ENCODE data around the gene MXRA7.
"Not testable (repeated sequence)": the region's sequence is repeated elsewhere in the genome, so short reads cannot be mapped to it uniquely, and the experiment has no call there.

The MXRA7 gene

GRCh38 chr17:76727745-76728456, 17.1 kb upstream of the MXRA7 start:
- Mint-ChIP-seq H3K4me1 (peaks cover 76% of the 10 kb centered on the region), H3K27me3 (no peaks in the 10 kb centered on the region), H3K36me3 (peaks cover 46% of the 10 kb centered on the region), H3K27ac (peak overlapping the region; percentile 99), H3K9me3 (no peaks in the 10 kb centered on the region), H3K4me3 (peak overlapping the region; percentile 96)
- peak; percentile 41 for DNase-seq
- CTCF ChIA-PET: interaction anchor here (0.6 to 1.7 kb wide), 9 partner anchors 8 to 58 kb away, joined by 3 to 8 read pairs (median 4); partner anchors contain the start of genes MFSD11 and SRSF2

GRCh38 chr17:76726776-76727718, 16.3 kb upstream of the MXRA7 start, which contains the start of gene METTL23:
TSS of gene METTL23 (plus strand) at chr17:76726839. CDS start at chr17:76729711, 2,872 bp downstream.
- Mint-ChIP-seq H3K9me3 (no peaks in the 10 kb centered on the region), H3K36me3 (peaks cover 44% of the 10 kb centered on the region), H3K27ac (peak within 1 kb of the TSS; percentile 99), H3K4me3 (peak within 1 kb of the TSS; percentile 96), H3K4me1 (peaks cover 74% of the 10 kb centered on the region), H3K27me3 (no peaks in the 10 kb centered on the region)
- DNase-seq: peak; percentile 87
- CTCF ChIA-PET: interaction anchor here (0.7 to 3.8 kb wide), 10 partner anchors 8 to 53 kb away, joined by 3 to 30 read pairs (median 5); partner anchors contain the start of genes MFSD11 and SRSF2

GRCh38 chr17:76726231-76726775, 15.5 kb upstream of the MXRA7 start, which contains the start of gene JMJD6:
TSS of gene JMJD6 (minus strand) at chr17:76726606. CDS start at chr17:76726475, 131 bp downstream.
- H3K36me3 Mint-ChIP-seq: peaks cover 44% of the 10 kb centered on the region

GRCh38 chr17:76725580-76726230, 14.9 kb upstream of the MXRA7 start:
- peak; percentile 82 for DNase-seq

More at GRCh38 chr17:76726231-76726775, 15.5 kb upstream of the MXRA7 start, which contains the start of gene JMJD6:
- Mint-ChIP-seq H3K27me3 (no peaks in the 10 kb centered on the region), H3K9me3 (no peaks in the 10 kb centered on the region), H3K27ac (peak within 1 kb of the TSS; percentile 99), H3K4me1 (peaks cover 74% of the 10 kb centered on the region), H3K4me3 (peak within 1 kb of the TSS; percentile 96)
- peak; percentile 97 for DNase-seq
- CTCF ChIA-PET: interaction anchor here (1.4 to 3.8 kb wide), 2 partner anchors 9 to 11 kb away, joined by 3 to 30 read pairs; no protein-coding TSS in a partner anchor

GRCh38 chr17:76723812-76724211, 13.0 kb upstream of the MXRA7 start:
- no peak for DNase-seq
- no peaks in the 10 kb centered on the region for H3K9me3 Mint-ChIP-seq
- H3K27ac Mint-ChIP-seq: no peak overlapping the region
- CTCF ChIA-PET: interaction anchor here (1.3 to 3.8 kb wide), 2 partner anchors 9 to 166 kb away, joined by 3 to 30 read pairs; no protein-coding TSS in a partner anchor
- peaks cover 62% of the 10 kb centered on the region for H3K4me1 Mint-ChIP-seq
- H3K4me3 Mint-ChIP-seq: no peak overlapping the region
- H3K27me3 Mint-ChIP-seq: no peaks in the 10 kb centered on the region
- H3K36me3 Mint-ChIP-seq: peaks cover 53% of the 10 kb centered on the region

More at GRCh38 chr17:76725580-76726230, 14.9 kb upstream of the MXRA7 start:
- Mint-ChIP-seq H3K4me3 (peak overlapping the region; percentile 96), H3K27ac (peak overlapping the region; percentile 99), H3K4me1 (peaks cover 76% of the 10 kb centered on the region), H3K36me3 (peaks cover 47% of the 10 kb centered on the region), H3K9me3 (no peaks in the 10 kb centered on the region), H3K27me3 (no peaks in the 10 kb centered on the region)
- CTCF ChIA-PET: interaction anchor here (0.6 to 3.8 kb wide), 4 partner anchors 9 to 364 kb away, joined by 3 to 30 read pairs (median 3); no protein-coding TSS in a partner anchor

GRCh38 chr17:76722977-76723376, 12.2 kb upstream of the MXRA7 start:
- CTCF ChIA-PET: interaction anchor here (3.8 kb wide), 1 partner anchor 8 kb away, joined by 30 read pairs; no protein-coding TSS in a partner anchor
- H3K9me3 Mint-ChIP-seq, H3K27me3 Mint-ChIP-seq, H3K4me3 Mint-ChIP-seq, DNase-seq, H3K27ac Mint-ChIP-seq: not testable (repeated sequence)
- Mint-ChIP-seq H3K4me1 (peaks cover 53% of the 10 kb centered on the region), H3K36me3 (peaks cover 62% of the 10 kb centered on the region)

GRCh38 chr17:76722279-76722678, 11.5 kb upstream of the MXRA7 start:
- H3K27ac Mint-ChIP-seq: no peak overlapping the region
- DNase-seq: no peak
- H3K4me1 Mint-ChIP-seq: peaks cover 51% of the 10 kb centered on the region
- H3K27me3 Mint-ChIP-seq: no peaks in the 10 kb centered on the region
- CTCF ChIA-PET: no interaction called here
- H3K4me3 Mint-ChIP-seq: no peak overlapping the region
- no peaks in the 10 kb centered on the region for H3K9me3 Mint-ChIP-seq
- peaks cover 59% of the 10 kb centered on the region for H3K36me3 Mint-ChIP-seq

- Mint-ChIP-seq H3K4me1 (peaks cover 56% of the 10 kb centered on the region), H3K27me3 (no peaks in the 10 kb centered on the region), H3K4me3 (no peak overlapping the region), H3K27ac (no peak overlapping the region), H3K36me3 (peaks cover 61% of the 10 kb centered on the region), H3K9me3 (no peaks in the 10 kb centered on the region)
- no peak for DNase-seq
- CTCF ChIA-PET: no interaction called here
Observed at GRCh38 chr17:76721463-76721862, 10.7 kb upstream of the MXRA7 start.

GRCh38 chr17:76720941-76721340, 10.2 kb upstream of the MXRA7 start:
- H3K36me3 Mint-ChIP-seq: peaks cover 63% of the 10 kb centered on the region
- H3K27ac Mint-ChIP-seq: no peak overlapping the region
- CTCF ChIA-PET: no interaction called here
- no peak overlapping the region for H3K4me3 Mint-ChIP-seq
- peaks cover 59% of the 10 kb centered on the region for H3K4me1 Mint-ChIP-seq
- H3K27me3 Mint-ChIP-seq: no peaks in the 10 kb centered on the region
- no peaks in the 10 kb centered on the region for H3K9me3 Mint-ChIP-seq
- no peak for DNase-seq

- H3K27ac Mint-ChIP-seq: no peak overlapping the region
- H3K36me3 Mint-ChIP-seq: peaks cover 61% of the 10 kb centered on the region
- H3K27me3 Mint-ChIP-seq: no peaks in the 10 kb centered on the region
- no peak for DNase-seq
- no peak overlapping the region for H3K4me3 Mint-ChIP-seq
- CTCF ChIA-PET: interaction anchor here (0.6 to 1.6 kb wide), 2 partner anchors 11 to 59 kb away, joined by 3 to 5 read pairs; no protein-coding TSS in a partner anchor
- H3K9me3 Mint-ChIP-seq: no peaks in the 10 kb centered on the region
- H3K4me1 Mint-ChIP-seq: peaks cover 60% of the 10 kb centered on the region
Observed at GRCh38 chr17:76720211-76720610, 9.4 kb upstream of the MXRA7 start.

- Mint-ChIP-seq H3K4me3 (no peak overlapping the region), H3K27ac (peak overlapping the region; percentile 60), H3K9me3 (no peaks in the 10 kb centered on the region), H3K27me3 (no peaks in the 10 kb centered on the region), H3K4me1 (peaks cover 60% of the 10 kb centered on the region), H3K36me3 (peaks cover 68% of the 10 kb centered on the region)
- CTCF ChIA-PET: interaction anchor here (0.7 to 1.6 kb wide), 3 partner anchors 9 to 44 kb away, joined by 3 to 5 read pairs (median 3); no protein-coding TSS in a partner anchor
- no peak for DNase-seq
Observed at GRCh38 chr17:76718516-76718915, 7.8 kb upstream of the MXRA7 start.

- Mint-ChIP-seq H3K27me3 (no peaks in the 10 kb centered on the region), H3K9me3 (no peaks in the 10 kb centered on the region), H3K36me3 (peaks cover 67% of the 10 kb centered on the region), H3K4me1 (peaks cover 51% of the 10 kb centered on the region), H3K27ac (peak overlapping the region; percentile 86), H3K4me3 (no peak overlapping the region)
- CTCF ChIA-PET: interaction anchor here (1.4 to 4.3 kb wide), 5 partner anchors 8 to 64 kb away, joined by 3 to 30 read pairs (median 4); partner anchors contain the start of genes JMJD6 and METTL23
- no peak for DNase-seq
Observed at GRCh38 chr17:76716839-76717215, 6.1 kb upstream of the MXRA7 start.
